ENCODE measurements around the gene CDC42BPB.

The CDC42BPB gene

GRCh38 chr14:102885737-102886447, 171.5 kb downstream of the CDC42BPB start:
- Histone ChIP-seq H2AFZ (ENCODE audit: low read depth, low read length) (no peak overlapping the region), H3K9me3 (ENCODE audit: low read length) (no peaks in the 10 kb centered on the region), H3K4me1 (ENCODE audit: insufficient read depth, low read length) (peaks cover 8% of the 10 kb centered on the region), H3K36me3 (ENCODE audit: insufficient read depth, low read length) (peaks cover 39% of the 10 kb centered on the region), H3K4me3 (ENCODE audit: low read length) (no peak overlapping the region), H3K27me3 (ENCODE audit: insufficient read depth, low read length) (no peaks in the 10 kb centered on the region)

DNA sequence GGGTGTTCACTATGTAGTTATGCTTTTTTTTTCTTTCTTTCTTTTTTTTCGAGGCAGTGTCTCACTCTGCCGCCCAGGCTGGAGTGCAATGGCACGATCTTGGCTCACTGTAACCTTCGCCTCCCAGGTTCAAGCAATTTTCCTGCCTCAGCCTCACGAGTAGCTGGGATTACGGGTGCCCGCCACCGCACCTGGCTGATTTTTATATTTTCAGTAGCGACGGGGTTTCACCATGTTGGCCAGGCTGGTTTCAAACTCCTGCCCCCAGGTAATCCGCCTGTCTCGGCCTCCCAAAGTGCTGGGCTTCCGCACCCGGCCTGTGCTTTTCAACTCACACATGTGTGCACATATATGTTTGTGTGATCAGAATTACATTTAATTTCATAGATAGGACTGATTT, 173.8 kb downstream of the CDC42BPB start:
- H3K4me1 ChIP-seq (ENCODE audit: insufficient read depth, low read length), result peaks cover 8% of the 10 kb centered on the region

GRCh38 chr14:102883089-102883541, 174.2 kb downstream of the CDC42BPB start:
- Histone ChIP-seq H3K9me3 (ENCODE audit: low read length) (no peaks in the 10 kb centered on the region), H3K36me3 (ENCODE audit: insufficient read depth, low read length) (peaks cover 34% of the 10 kb centered on the region), H2AFZ (ENCODE audit: low read depth, low read length) (no peak overlapping the region), H3K27me3 (ENCODE audit: insufficient read depth, low read length) (no peaks in the 10 kb centered on the region), H3K4me1 (ENCODE audit: insufficient read depth, low read length) (peaks cover 8% of the 10 kb centered on the region), H3K4me3 (ENCODE audit: low read length) (no peak overlapping the region)

More for the DNA sequence above, 173.8 kb downstream of the CDC42BPB start:
- H3K4me3 ChIP-seq (ENCODE audit: low read length), result no peak overlapping the region
- no peaks in the 10 kb centered on the region for H3K27me3 ChIP-seq (ENCODE audit: insufficient read depth, low read length)
- H2AFZ ChIP-seq (ENCODE audit: low read depth, low read length), result no peak overlapping the region
- H3K36me3 ChIP-seq (ENCODE audit: insufficient read depth, low read length), result peaks cover 30% of the 10 kb centered on the region
- H3K9me3 ChIP-seq (ENCODE audit: low read length), result no peaks in the 10 kb centered on the region
